OCI-LY7 (cell line): ENCODE data around the gene CELA3B. TPM values are rescaled to one million over a fixed set of nuclear protein-coding genes. Genes with fewer than 3 reads are reported as not detected.
"Not testable (repeated sequence)": the region's sequence is repeated elsewhere in the genome, so short reads cannot be mapped to it uniquely, and the experiment has no call there.

Source experiments
- BruUV-seq: library from RNA; stranded (reverse); fragments of 400-500 nt; replicated peaks from 2 replicates; lab custom pipeline; 2021; lab: Mats Ljungman, UMichigan
- CTCF ChIA-PET: fragments of 300-600 bp; sonication (Branson Sonifier 250); formaldehyde crosslinking; loops from one replicate; lab custom pipeline; 2022; ENCODE audit warnings: antibody characterized with exemption; ENCODE audit not compliant: unreplicated experiment; lab: Charles Lee
- POLR2A ChIA-PET: fragments of 300-600 bp; sonication (Branson Sonifier 250); formaldehyde crosslinking; loops from one replicate; lab custom pipeline; 2022; ENCODE audit warnings: antibody characterized with exemption; lab: Charles Lee
- DNase-seq: peaks from one replicate; pipeline ENCODE4 v3.0.0-alpha.2; 2015; ENCODE audit warnings: low spot score
- H2AFZ ChIP-seq: fragments of 200-600 bp; sonication (generic), shearing (Covaris generic); 2 replicates; pipeline ENCODE4 v1.6.1; 2014; ENCODE audit warnings: mild to moderate bottlenecking, antibody characterized with exemption, low read length, moderate library complexity
- H3K27ac ChIP-seq: fragments of 200-600 bp; sonication (generic); 2 replicates; pipeline ENCODE4 v1.5.1; 2014; ENCODE audit warnings: mixed run types, low read depth, mild to moderate bottlenecking, moderate library complexity, low read length, inconsistent platforms; ENCODE audit not compliant: poor library complexity, severe bottlenecking
- H3K36me3 ChIP-seq: fragments of 200-600 bp; sonication (generic); 2 replicates; pipeline ENCODE4 v1.6.1; 2014; ENCODE audit warnings: mild to moderate bottlenecking, antibody characterized with exemption, low read length, moderate library complexity, mixed read lengths; ENCODE audit not compliant: insufficient read depth
- H3K4me1 ChIP-seq: fragments of 200-600 bp; sonication (generic); 2 replicates; pipeline ENCODE4 v1.5.1; 2014; ENCODE audit warnings: mild to moderate bottlenecking, low read length; ENCODE audit not compliant: insufficient read depth, poor library complexity, severe bottlenecking
- H3K4me2 ChIP-seq: fragments of 200-600 bp; sonication (generic); 2 replicates; pipeline ENCODE4 v1.6.1; 2014; ENCODE audit warnings: mild to moderate bottlenecking, low read length
- H3K4me3 ChIP-seq: fragments of 200-600 bp; sonication (generic); 2 replicates; pipeline ENCODE4 v1.5.1; 2014; ENCODE audit warnings: mild to moderate bottlenecking, low read depth, low read length; ENCODE audit not compliant: poor library complexity, severe bottlenecking
- H3K79me2 ChIP-seq: fragments of 200-600 bp; sonication (generic); 2 replicates; pipeline ENCODE4 v1.6.1; 2016; ENCODE audit warnings: low read depth, mild to moderate bottlenecking, low read length, moderate library complexity, mixed read lengths; ENCODE audit not compliant: insufficient read depth
- H3K9me2 ChIP-seq: fragments of 200-600 bp; sonication (generic); 2 replicates; pipeline ENCODE4 v1.6.1; 2016; ENCODE audit warnings: mild to moderate bottlenecking, low read length, mixed read lengths; ENCODE audit not compliant: insufficient read depth
- H3K9me3 ChIP-seq: fragments of 200-600 bp; sonication (generic); 2 replicates; pipeline ENCODE4 v1.6.1; 2014; ENCODE audit warnings: mild to moderate bottlenecking, mixed run types, low read length, mixed read lengths
- H4K20me1 ChIP-seq: fragments of 200-600 bp; sonication (generic); 2 replicates; pipeline ENCODE4 v1.6.1; 2014; ENCODE audit warnings: mild to moderate bottlenecking, antibody characterized with exemption, low read length, moderate library complexity, mixed read lengths; ENCODE audit not compliant: insufficient read depth
- EZH2phosphoT487 ChIP-seq: fragments of 200-600 bp; sonication (generic); IDR thresholded peaks from 2 replicates; pipeline ENCODE4 v1.6.1; 2018; ENCODE audit warnings: low read depth, borderline replicate concordance, mild to moderate bottlenecking, mixed run types, antibody characterized with exemption, low read length, moderate library complexity, mixed read lengths
- intact Hi-C: fragments of 100-400 bp; cut with micrococcal nuclease; formaldehyde crosslinking; loops from one replicate; pipeline ENCODE4 v1.10.0; 2022; ENCODE audit not compliant: unreplicated experiment
- total RNA-seq, 2 experiments: library from RNA; depleted of rRNA in 1 of 2; stranded (reverse); fragments of >200 nt in 1 of 2; shearing (Covaris generic) in 1 of 2; gene quantifications; 2 replicates each; pipeline ENCODE4 v1.2.3, GENCODE V29; 2014 to 2022
- TF ChIP-seq, protein P1 (sequence below): fragments of 200-600 bp; sonication (generic); conservative IDR thresholded peaks from 2 replicates; pipeline ENCODE4 v1.5.1; 2014; ENCODE audit warnings: mild to moderate bottlenecking, antibody characterized with exemption, low read length, moderate library complexity, mixed read lengths

Gene CELA3B
- total RNA-seq, 2 experiments from 2014 or later: not detected

DNA sequence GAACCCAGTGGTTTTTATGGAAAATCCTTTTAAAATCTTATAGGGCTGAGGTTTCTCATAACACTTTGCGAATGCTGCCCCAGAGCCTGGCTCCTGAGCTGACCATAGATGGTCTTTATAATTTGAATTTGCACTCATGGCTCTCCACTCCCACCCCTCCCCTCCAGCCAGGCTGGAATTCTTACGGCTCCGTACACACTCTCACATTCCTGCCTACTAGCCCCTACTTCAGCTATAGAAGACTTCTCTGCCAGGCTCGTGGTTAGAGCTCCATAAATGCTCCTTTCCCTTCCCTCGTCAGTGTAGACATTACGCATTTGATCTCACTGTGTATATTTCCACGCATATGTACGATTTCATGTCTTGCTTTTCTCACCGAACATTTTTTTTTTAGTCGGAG, 34.4 kb upstream of the CELA3B start:
- intact Hi-C loops: no loop called here
- POLR2A ChIA-PET: interaction anchor here (0.6 kb wide), 1 partner anchor 235 kb away, joined by 3 read pairs; no protein-coding TSS in a partner anchor
- H3K27ac ChIP-seq: no peak overlapping the region
- BruUV-seq: no TSS peak
- no peak for TF ChIP-seq EZH2phosphoT487
- TF ChIP-seq, protein P1, sequence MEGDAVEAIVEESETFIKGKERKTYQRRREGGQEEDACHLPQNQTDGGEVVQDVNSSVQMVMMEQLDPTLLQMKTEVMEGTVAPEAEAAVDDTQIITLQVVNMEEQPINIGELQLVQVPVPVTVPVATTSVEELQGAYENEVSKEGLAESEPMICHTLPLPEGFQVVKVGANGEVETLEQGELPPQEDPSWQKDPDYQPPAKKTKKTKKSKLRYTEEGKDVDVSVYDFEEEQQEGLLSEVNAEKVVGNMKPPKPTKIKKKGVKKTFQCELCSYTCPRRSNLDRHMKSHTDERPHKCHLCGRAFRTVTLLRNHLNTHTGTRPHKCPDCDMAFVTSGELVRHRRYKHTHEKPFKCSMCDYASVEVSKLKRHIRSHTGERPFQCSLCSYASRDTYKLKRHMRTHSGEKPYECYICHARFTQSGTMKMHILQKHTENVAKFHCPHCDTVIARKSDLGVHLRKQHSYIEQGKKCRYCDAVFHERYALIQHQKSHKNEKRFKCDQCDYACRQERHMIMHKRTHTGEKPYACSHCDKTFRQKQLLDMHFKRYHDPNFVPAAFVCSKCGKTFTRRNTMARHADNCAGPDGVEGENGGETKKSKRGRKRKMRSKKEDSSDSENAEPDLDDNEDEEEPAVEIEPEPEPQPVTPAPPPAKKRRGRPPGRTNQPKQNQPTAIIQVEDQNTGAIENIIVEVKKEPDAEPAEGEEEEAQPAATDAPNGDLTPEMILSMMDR: no peak
- no peak overlapping the region for H3K4me2 ChIP-seq
- H3K4me1 ChIP-seq: peaks cover 4% of the 10 kb centered on the region
- H3K9me2 ChIP-seq: no peaks in the 10 kb centered on the region
- H3K79me2 ChIP-seq: no peaks in the 10 kb centered on the region
- H2AFZ ChIP-seq: no peak overlapping the region
- no peaks in the 10 kb centered on the region for H4K20me1 ChIP-seq
- no peaks in the 10 kb centered on the region for H3K9me3 ChIP-seq
- no peak overlapping the region for H3K4me3 ChIP-seq
- CTCF ChIA-PET: interaction anchor here (0.6 kb wide), 1 partner anchor 161 kb away, joined by 3 read pairs; no protein-coding TSS in a partner anchor
- DNase-seq: no peak
- no peaks in the 10 kb centered on the region for H3K36me3 ChIP-seq

DNA sequence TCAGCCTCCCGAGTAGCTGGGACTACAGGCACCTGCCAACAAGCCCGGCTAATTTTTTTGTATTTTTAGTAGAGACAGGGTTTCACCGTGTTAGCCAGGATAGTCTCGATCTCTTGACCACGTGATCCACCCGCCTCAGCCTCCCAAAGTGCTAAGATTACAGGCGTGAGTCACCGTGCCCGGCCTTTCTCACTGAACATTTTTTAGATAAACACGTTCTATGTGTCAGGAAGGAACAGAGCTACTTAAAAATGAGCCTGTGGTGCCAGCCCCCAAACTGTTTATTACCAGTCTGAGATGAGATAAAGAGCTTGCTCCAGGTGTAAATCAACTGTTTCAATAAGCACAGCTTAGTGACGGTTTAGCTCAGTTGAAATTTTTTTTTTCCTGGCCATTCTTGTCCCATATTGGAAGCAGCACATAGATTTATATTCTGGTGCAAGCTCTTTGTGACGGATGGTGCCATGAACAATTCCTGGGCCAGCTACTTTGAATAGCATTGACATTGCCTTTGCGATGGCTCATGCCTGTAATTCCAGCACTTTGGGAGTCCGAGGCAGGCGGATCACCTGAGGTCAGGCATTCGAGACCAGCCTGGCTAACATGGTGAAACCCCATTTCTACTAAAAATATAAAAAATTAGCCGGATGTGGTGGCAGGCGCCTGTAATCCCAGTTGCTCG, 33.7 kb upstream of the CELA3B start:
- H3K27ac ChIP-seq, BruUV-seq, H3K4me1 ChIP-seq, H4K20me1 ChIP-seq, H3K4me3 ChIP-seq, DNase-seq, intact Hi-C loops, H3K9me2 ChIP-seq, H3K4me2 ChIP-seq, H3K79me2 ChIP-seq, H2AFZ ChIP-seq, H3K36me3 ChIP-seq, H3K9me3 ChIP-seq: not testable (repeated sequence)
- ChIA-PET POLR2A (interaction anchor here (0.6 kb wide), 1 partner anchor 236 kb away, joined by 3 read pairs; no protein-coding TSS in a partner anchor), CTCF (interaction anchor here (0.6 kb wide), 1 partner anchor 110 kb away, joined by 3 read pairs; the partner anchor contains the start of gene CDC42)

DNA sequence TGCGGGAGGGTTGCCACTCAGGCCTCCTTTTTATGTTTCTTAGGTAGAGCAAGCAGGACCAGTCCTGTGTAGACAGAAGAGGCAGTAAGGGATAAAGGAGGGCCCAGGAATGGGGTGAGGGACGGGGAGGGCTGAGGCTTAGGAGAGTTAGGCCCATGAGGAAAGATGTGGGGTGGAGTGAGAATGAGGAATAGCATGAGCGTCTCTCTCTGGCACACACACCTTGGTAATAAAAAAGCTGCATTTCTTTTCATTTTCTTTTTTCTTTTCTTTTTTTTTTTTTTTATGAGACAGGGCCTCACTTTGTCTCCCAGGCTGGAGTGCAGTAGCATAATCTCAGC, 32.1 kb upstream of the CELA3B start:
- CTCF ChIA-PET: no interaction called here
- BruUV-seq: no TSS peak
- H3K9me2 ChIP-seq: no peaks in the 10 kb centered on the region

More for the DNA sequence above, 32.1 kb upstream of the CELA3B start:
- H3K27ac ChIP-seq: no peak overlapping the region
- H3K4me1 ChIP-seq: no peaks in the 10 kb centered on the region
- no peaks in the 10 kb centered on the region for H4K20me1 ChIP-seq
- no peaks in the 10 kb centered on the region for H3K36me3 ChIP-seq
- H3K4me3 ChIP-seq: no peak overlapping the region
- H2AFZ ChIP-seq: no peak overlapping the region
- no peak overlapping the region for H3K4me2 ChIP-seq
- H3K79me2 ChIP-seq: no peaks in the 10 kb centered on the region
- 0 out of 2 replicates have a peak, but pooled peaks have one; percentile 6 for TF ChIP-seq EZH2phosphoT487
- TF ChIP-seq, protein P1: no peak
- intact Hi-C loops: no loop called here
- DNase-seq: no peak
- POLR2A ChIA-PET: no interaction called here
- H3K9me3 ChIP-seq: no peaks in the 10 kb centered on the region
